SU-DHL-6 (cell line): Measurements from ENCODE around the gene FOXD2.

Experiments
- H2AFZ ChIP-seq: fragments of 200-600 bp; sonication (generic); 2 replicates; pipeline ENCODE4 v1.6.1; 2014; ENCODE audit warnings: low read depth, mild to moderate bottlenecking, moderate library complexity, mixed read lengths, antibody characterized with exemption, low read length; ENCODE audit not compliant: severe bottlenecking
- H3F3A ChIP-seq: fragments of 200-600 bp; shearing (Covaris generic); 2 replicates; pipeline ENCODE4 v1.6.0; 2016; ENCODE audit warnings: antibody characterized with exemption, mild to moderate bottlenecking; ENCODE audit not compliant: insufficient read depth
- H3K27ac ChIP-seq: fragments of 200-600 bp; sonication (generic); 2 replicates; pipeline ENCODE4 v1.5.1; 2016; ENCODE audit warnings: low read depth, mild to moderate bottlenecking, low read length, moderate library complexity, mixed read lengths
- H3K27me3 ChIP-seq: fragments of 200-600 bp; sonication (generic), shearing (Covaris generic); 2 replicates; pipeline ENCODE4 v1.6.0; 2014; ENCODE audit warnings: mild to moderate bottlenecking, low read length
- H3K36me3 ChIP-seq: fragments of 200-600 bp; sonication (generic); 2 replicates; pipeline ENCODE4 v1.6.1; 2014; ENCODE audit warnings: mild to moderate bottlenecking, low read length, mixed read lengths
- H3K4me2 ChIP-seq: fragments of 300-600, 200-600 bp; shearing (Covaris generic), sonication (generic); 2 replicates; pipeline ENCODE4 v1.6.0; 2014; ENCODE audit warnings: low read length, low read depth, mild to moderate bottlenecking; ENCODE audit not compliant: poor library complexity, severe bottlenecking
- H3K4me3 ChIP-seq: fragments of 200-600 bp; sonication (generic); 2 replicates; pipeline ENCODE4 v1.5.1; 2014; ENCODE audit warnings: antibody characterized with exemption, low read length, mild to moderate bottlenecking, mixed read lengths; ENCODE audit not compliant: insufficient read depth, poor library complexity, severe bottlenecking
- H3K79me2 ChIP-seq: fragments of 200-600 bp; sonication (generic); 2 replicates; pipeline ENCODE4 v1.6.1; 2014; ENCODE audit warnings: mild to moderate bottlenecking, low read length, moderate library complexity; ENCODE audit not compliant: insufficient read depth
- H3K9ac ChIP-seq: fragments of 200-600 bp; sonication (generic); 2 replicates; pipeline ENCODE4 v1.7.0; 2014; ENCODE audit warnings: mild to moderate bottlenecking, low read length
- H3K9me2 ChIP-seq: fragments of 200-600 bp; sonication (generic); replicated peaks from 2 replicates; pipeline ENCODE4 v1.6.1; 2014; ENCODE audit warnings: low read length; ENCODE audit not compliant: insufficient read depth
- H3K9me3 ChIP-seq: fragments of 200-600 bp; sonication (generic); 2 replicates; pipeline ENCODE4 v1.6.1; 2014; ENCODE audit warnings: low read length, mixed read lengths; ENCODE audit not compliant: insufficient read depth
- H4K20me1 ChIP-seq: fragments of 200-600 bp; sonication (generic); 2 replicates; pipeline ENCODE4 v1.6.1; 2014; ENCODE audit warnings: low read depth, mild to moderate bottlenecking, antibody characterized with exemption, low read length, moderate library complexity, mixed read lengths
- CTCF ChIP-seq: fragments of 200-600 bp; sonication (generic); IDR thresholded peaks from one replicate; pipeline ENCODE4 v1.5.1; 2017; ENCODE audit warnings: antibody characterized with exemption, mild to moderate bottlenecking, low read length, moderate library complexity; ENCODE audit not compliant: insufficient read depth, poor library complexity, severe bottlenecking
- EZH2phosphoT487 ChIP-seq: fragments of 200-600 bp; sonication (generic), shearing (Covaris generic); conservative IDR thresholded peaks from 2 replicates; pipeline ENCODE4 v1.6.1; 2018; ENCODE audit warnings: mild to moderate bottlenecking, antibody characterized with exemption, low read length, moderate library complexity, mixed read lengths

The FOXD2 gene

DNA sequence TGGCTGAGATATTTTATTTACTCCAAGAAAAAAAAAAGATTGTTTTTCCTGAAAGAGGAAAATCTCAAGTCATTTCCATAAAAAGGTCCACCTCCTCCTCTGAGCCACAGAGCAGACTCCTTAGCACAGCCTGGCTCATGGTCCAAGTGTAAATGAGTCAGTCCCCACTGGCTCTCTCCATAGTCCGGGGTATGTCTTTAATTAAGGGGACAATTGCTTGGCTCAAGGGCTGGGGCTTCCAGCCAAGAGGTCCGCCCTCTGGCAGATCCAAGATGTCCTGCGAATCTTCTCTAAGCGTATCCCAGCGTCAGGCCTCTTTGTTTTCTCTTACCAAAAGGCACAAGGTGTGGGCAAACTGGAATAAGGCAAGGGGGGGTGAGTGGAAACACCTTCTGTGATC is 33.3 kb downstream of the FOXD2 start:
- no peak overlapping the region for H3K9ac ChIP-seq
- TF ChIP-seq CTCF (no peak), EZH2phosphoT487 (no peak)
- H2AFZ ChIP-seq, result no peak overlapping the region
- no peak overlapping the region for H3K4me2 ChIP-seq
- H3K79me2 ChIP-seq, result no peaks in the 10 kb centered on the region
- H3K27ac ChIP-seq, result no peak overlapping the region
- H3K9me2 ChIP-seq, result no peaks in the 10 kb centered on the region
- no peaks in the 10 kb centered on the region for H3K9me3 ChIP-seq
- no peaks in the 10 kb centered on the region for H3F3A ChIP-seq
- H3K27me3 ChIP-seq, result no peaks in the 10 kb centered on the region
- no peaks in the 10 kb centered on the region for H3K36me3 ChIP-seq
- H3K4me3 ChIP-seq, result no peak overlapping the region
- H4K20me1 ChIP-seq, result no peaks in the 10 kb centered on the region

DNA sequence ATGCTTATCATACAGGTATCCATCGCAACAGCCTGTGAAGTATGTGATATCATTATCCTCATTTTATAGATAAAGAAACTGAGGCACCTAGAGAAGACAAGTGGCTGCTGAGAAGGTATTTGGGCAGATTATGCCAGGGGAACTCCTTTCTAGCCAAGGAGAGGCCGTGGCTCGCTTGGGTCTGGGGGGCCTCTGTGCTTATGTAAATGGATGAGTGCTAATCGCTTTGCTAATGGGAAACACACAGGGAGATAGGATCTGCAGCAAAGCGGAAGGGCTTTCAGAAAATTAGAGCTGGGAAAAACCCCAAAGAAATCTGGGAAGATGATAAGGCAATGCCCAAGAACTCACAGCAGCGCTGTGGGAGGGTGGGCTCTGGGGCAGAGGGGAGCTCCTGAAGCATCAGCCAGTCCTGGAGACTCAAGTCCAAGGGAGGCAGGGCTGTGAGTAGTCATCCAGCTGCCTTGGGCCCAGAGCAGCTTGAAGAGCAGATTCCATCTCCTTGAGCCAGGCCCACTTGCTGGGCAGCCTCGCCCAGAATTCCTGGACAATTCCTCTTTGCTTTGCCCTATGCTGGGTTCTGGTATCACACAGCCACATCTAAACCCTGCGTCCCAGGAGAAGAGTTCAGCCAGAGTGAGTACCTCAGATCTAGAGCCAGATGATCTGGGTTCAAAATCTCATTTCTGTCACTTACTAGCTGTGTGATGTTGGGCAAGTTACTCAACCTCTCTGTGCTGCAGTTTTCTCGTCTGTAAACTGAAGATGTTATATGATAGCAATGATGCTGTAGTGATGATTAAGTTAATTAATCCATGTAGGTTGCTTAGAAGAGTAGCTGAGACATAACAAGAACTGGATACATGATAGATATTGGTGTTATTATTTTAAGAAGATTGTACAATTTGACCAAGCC is 36.7 kb downstream of the FOXD2 start:
- Histone ChIP-seq H3K9me3 (no peaks in the 10 kb centered on the region), H3F3A (no peaks in the 10 kb centered on the region), H3K9me2 (no peaks in the 10 kb centered on the region), H3K9ac (no peak overlapping the region), H3K36me3 (no peaks in the 10 kb centered on the region), H4K20me1 (no peaks in the 10 kb centered on the region), H3K27ac (no peak overlapping the region), H3K79me2 (no peaks in the 10 kb centered on the region), H2AFZ (no peak overlapping the region), H3K4me3 (no peak overlapping the region), H3K27me3 (0 out of 2 replicates have a peak, but pooled peaks cover 3% of the 10 kb centered on the region), H3K4me2 (no peak overlapping the region)
- TF ChIP-seq CTCF, result no peak
- TF ChIP-seq EZH2phosphoT487, result no peak

GRCh38 chr1:47477595-47478080 is 39.8 kb downstream of the FOXD2 start:
- Histone ChIP-seq H3K4me3 (no peak overlapping the region), H3K4me2 (no peak overlapping the region), H3K9me2 (no peaks in the 10 kb centered on the region), H3K27me3 (0 out of 2 replicates have a peak, but pooled peaks cover 3% of the 10 kb centered on the region), H3K9ac (no peak overlapping the region), H2AFZ (no peak overlapping the region), H4K20me1 (no peaks in the 10 kb centered on the region), H3K36me3 (no peaks in the 10 kb centered on the region), H3K9me3 (no peaks in the 10 kb centered on the region), H3K27ac (no peak overlapping the region), H3K79me2 (no peaks in the 10 kb centered on the region), H3F3A (no peaks in the 10 kb centered on the region)
- TF ChIP-seq EZH2phosphoT487 (no peak), CTCF (no peak)
